GM12865 (cell line): Measurements from ENCODE around the gene CACNA1B.

Experiments
- DNase-seq: peaks from one replicate; pipeline ENCODE4 v3.0.0; 2010; ENCODE audit warnings: low read depth
- H3K4me3 ChIP-seq: 2 replicates; pipeline ENCODE4 v1.5.1; 2011; ENCODE audit warnings: mild to moderate bottlenecking, low read depth, low read length, control low read depth
- CTCF ChIP-seq: IDR thresholded peaks from 2 replicates; pipeline ENCODE4 v1.5.1; 2011; ENCODE audit warnings: low read length, control low read depth, low read depth, inconsistent platforms; ENCODE audit not compliant: insufficient read depth; ENCODE audit errors: missing control alignments

Gene CACNA1B

GRCh38 chr9:138118601-138119071, 241.1 kb downstream of the CACNA1B start:
- H3K4me3 ChIP-seq: no peak overlapping the region
- DNase-seq: no peak
- no peak for TF ChIP-seq CTCF

- TF ChIP-seq CTCF: no peak
- no peak overlapping the region for H3K4me3 ChIP-seq
- DNase-seq: no peak
Measured at GRCh38 chr9:138119202-138120027, 241.8 kb downstream of the CACNA1B start.

GRCh38 chr9:138120072-138120471, 242.5 kb downstream of the CACNA1B start:
- no peak for DNase-seq
- H3K4me3 ChIP-seq: no peak overlapping the region
- TF ChIP-seq CTCF: no peak

- no peak overlapping the region for H3K4me3 ChIP-seq
- DNase-seq: no peak
- TF ChIP-seq CTCF: no peak
Measured at GRCh38 chr9:138120511-138121437, 243.2 kb downstream of the CACNA1B start.

GRCh38 chr9:138121438-138122050, 244.0 kb downstream of the CACNA1B start:
- no peak for DNase-seq
- no peak overlapping the region for H3K4me3 ChIP-seq
- no peak for TF ChIP-seq CTCF

- no peak overlapping the region for H3K4me3 ChIP-seq
- no peak for DNase-seq
- TF ChIP-seq CTCF: no peak
Measured at GRCh38 chr9:138122201-138122600, 244.6 kb downstream of the CACNA1B start.
